AG09309 (cell line): Measurements from ENCODE around the gene SEMA6D.

Experiments
- DNase-seq: peaks from one replicate; pipeline ENCODE4 v3.0.0-alpha.2; 2010; ENCODE audit warnings: low read depth
- H3K4me3 ChIP-seq: 2 replicates; pipeline ENCODE4 v1.5.1; 2011; ENCODE audit warnings: mild to moderate bottlenecking, low read depth, low read length, moderate library complexity; ENCODE audit not compliant: control insufficient read depth
- CTCF ChIP-seq: IDR thresholded peaks from 2 replicates; pipeline ENCODE4 v1.5.1; 2011; ENCODE audit warnings: mild to moderate bottlenecking, low read depth, low read length, inconsistent platforms; ENCODE audit not compliant: insufficient read depth, control insufficient read depth; ENCODE audit errors: missing control alignments

SEMA6D gene

GRCh38 chr15:47795864-47796263, 78.6 kb downstream of the SEMA6D start:
- no peak for TF ChIP-seq CTCF
- H3K4me3 ChIP-seq = no peak overlapping the region
- no peak for DNase-seq

GRCh38 chr15:47796339-47796738, 79.0 kb downstream of the SEMA6D start:
- H3K4me3 ChIP-seq = no peak overlapping the region
- TF ChIP-seq CTCF = no peak
- no peak for DNase-seq

- no peak overlapping the region for H3K4me3 ChIP-seq
- no peak for DNase-seq
- TF ChIP-seq CTCF = no peak
Measured at GRCh38 chr15:47796830-47797229, 79.5 kb downstream of the SEMA6D start.

- DNase-seq = no peak
- no peak overlapping the region for H3K4me3 ChIP-seq
- TF ChIP-seq CTCF = no peak
Measured at GRCh38 chr15:47801522-47801921, 84.2 kb downstream of the SEMA6D start.

- no peak for DNase-seq
- H3K4me3 ChIP-seq = no peak overlapping the region
- no peak for TF ChIP-seq CTCF
Measured at GRCh38 chr15:47802216-47802615, 84.9 kb downstream of the SEMA6D start.

- TF ChIP-seq CTCF = no peak
- no peak overlapping the region for H3K4me3 ChIP-seq
- DNase-seq = no peak
Measured at GRCh38 chr15:47803767-47804166, 86.5 kb downstream of the SEMA6D start.

- DNase-seq = no peak
- no peak for TF ChIP-seq CTCF
- no peak overlapping the region for H3K4me3 ChIP-seq
Measured at GRCh38 chr15:47804733-47805132, 87.4 kb downstream of the SEMA6D start.
